Gastrocnemius medialis (tissue), 4 donors: ENCODE data around the gene ENGASE. TPM values are rescaled to one million over a fixed set of nuclear protein-coding genes. Genes with fewer than 3 reads are reported as not detected.

ENCODE experiments used
- ATAC-seq, 2 donors: fragments of 150-250 bp; one replicate each; pipeline ENCODE4 v1.9.1; 2016
- DNase-seq, 2 donors: peaks; one replicate each; pipeline ENCODE4 v3.0.0-alpha.2; 2019
- H3K27ac ChIP-seq, 4 donors: fragments of 200-600 bp; sonication (generic); 1 replicate in 1 of 4; 2 replicates in 3 of 4; pipeline ENCODE4 v1.5.1; 2016 to 2018; ENCODE audit warnings: mild to moderate bottlenecking in 2 of 4, moderate library complexity in 1 of 4
- H3K27me3 ChIP-seq, 3 donors: fragments of 200-600 bp; sonication (generic) in 2 of 3; 1 replicate in 1 of 3; 2 replicates in 2 of 3; pipeline versions ENCODE4 v1.5.1 to v1.6.0; 2016 to 2019; ENCODE audit warnings: mild to moderate bottlenecking in 1 of 3, moderate library complexity in 1 of 3
- H3K36me3 ChIP-seq, 2 donors: fragments of 200-600 bp; sonication (generic) in 1 of 2; one replicate each; pipeline ENCODE4 v1.5.1; 2017 to 2018
- H3K4me1 ChIP-seq, 2 donors: fragments of 200-600 bp; sonication (generic) in 1 of 2; one replicate each; pipeline ENCODE4 v1.5.1; 2016 to 2017; ENCODE audit warnings: mild to moderate bottlenecking in 2 of 2
- H3K4me3 ChIP-seq, 4 donors: fragments of 200-600 bp; sonication (generic) in 3 of 4; 1 replicate in 1 of 4; 2 replicates in 3 of 4; pipeline ENCODE4 v1.5.1; 2016 to 2019; ENCODE audit warnings: mild to moderate bottlenecking in 2 of 4
- H3K9me3 ChIP-seq, 3 donors: fragments of 200-600 bp; sonication (generic) in 2 of 3; 1 replicate in 1 of 3; 2 replicates in 2 of 3; pipeline ENCODE4 v1.5.1; 2016 to 2019
- CTCF ChIP-seq, 5 experiments: fragments of 450-650 bp in 3 of 5; fragments of 200-600 bp in 2 of 5; sonication (generic) in 2 of 5; IDR thresholded peaks in 4 of 5; conservative IDR thresholded peaks in 1 of 5; 1 replicate in 4 of 5; 2 replicates in 1 of 5; pipeline ENCODE4 v1.5.1; 2016 to 2019; ENCODE audit warnings: antibody characterized with exemption in 5 of 5, mild to moderate bottlenecking in 3 of 5, moderate library complexity in 3 of 5
- POLR2A ChIP-seq, 2 donors: fragments of 450-650 bp; IDR thresholded peaks; one replicate each; pipeline ENCODE4 v1.6.1; 2017; ENCODE audit warnings: antibody characterized with exemption in 2 of 2, mild to moderate bottlenecking in 2 of 2, moderate library complexity in 2 of 2
- in situ Hi-C, 4 donors: fragments of 200-750 bp; cut with MboI; loops; one replicate each; pipeline versions ENCODE4 v1.15.0 to v1.8.0; 2017; ENCODE audit warnings: low sequenced_read_pairs in 4 of 4
- intact Hi-C: fragments of 100-400 bp; cut with DNase I; formaldehyde crosslinking; loops from one replicate; pipeline ENCODE4 v1.15.1; 2023; ENCODE audit warnings: low total_unique reads
- total RNA-seq, 4 donors: library from RNA; depleted of rRNA; stranded (reverse); fragments of >200 nt; gene quantifications; one replicate each; pipeline versions ENCODE4 v1.1.0 to v1.2.3, GENCODE V29; 2016

Gene ENGASE
- total RNA-seq, 4 donors from 2014 or later, result 5.1 to 14.2 (median 9.3) TPM

GRCh38 chr17:79091226-79091670 lies 16.6 kb downstream of the ENGASE start:
- H3K4me1 ChIP-seq, result peaks cover 10 to 13% of the 10 kb centered on the region in 2 donors
- peaks cover 0 to 9% of the 10 kb centered on the region in 2 donors for H3K36me3 ChIP-seq
- ATAC-seq, result no peak
- H3K4me3 ChIP-seq, result no peak overlapping the region
- no peaks in the 10 kb centered on the region for H3K9me3 ChIP-seq
- H3K27me3 ChIP-seq, result peaks cover 30 to 40% (median 34%) of the 10 kb centered on the region in 3 donors
- in situ Hi-C loops (no loop called here), intact Hi-C loops (no loop called here)
- TF ChIP-seq CTCF (IDR thresholded peaks at IDR 0.05 in 4 of 5, conservative IDR thresholded peaks at IDR 0.05 in 1 of 5), result no peak
- no peak for DNase-seq
- no peak overlapping the region for H3K27ac ChIP-seq

- peaks cover 10 to 15% of the 10 kb centered on the region in 2 donors for H3K4me1 ChIP-seq
- H3K4me3 ChIP-seq, result no peak overlapping the region
- H3K9me3 ChIP-seq, result no peaks in the 10 kb centered on the region
- H3K27ac ChIP-seq, result no peak overlapping the region
- TF ChIP-seq POLR2A (IDR thresholded peaks at IDR 0.05) (no peak), CTCF (IDR thresholded peaks at IDR 0.05 in 4 of 5, conservative IDR thresholded peaks at IDR 0.05 in 1 of 5) (no peak)
- H3K27me3 ChIP-seq, result peaks cover 31 to 54% (median 47%) of the 10 kb centered on the region in 3 donors
- in situ Hi-C loops (no loop called here), intact Hi-C loops (no loop called here)
- DNase-seq (no peak), ATAC-seq (no peak)
- no peaks in the 10 kb centered on the region for H3K36me3 ChIP-seq
These were observed 17.9 kb downstream of the ENGASE start for GRCh38 chr17:79092567-79092966.

- Histone ChIP-seq H3K27me3 (peaks cover 38 to 59% (median 54%) of the 10 kb centered on the region in 3 donors), H3K27ac (no peak overlapping the region), H3K4me1 (peaks cover 10 to 15% of the 10 kb centered on the region in 2 donors), H3K36me3 (no peaks in the 10 kb centered on the region), H3K4me3 (no peak overlapping the region), H3K9me3 (no peaks in the 10 kb centered on the region)
- ATAC-seq, result no peak
- TF ChIP-seq POLR2A (IDR thresholded peaks at IDR 0.05), result no peak
- TF ChIP-seq CTCF (IDR thresholded peaks at IDR 0.05 in 4 of 5, conservative IDR thresholded peaks at IDR 0.05 in 1 of 5), result no peak
- in situ Hi-C loops (no loop called here), intact Hi-C loops (no loop called here)
- no peak for DNase-seq
These were observed 18.6 kb downstream of the ENGASE start for GRCh38 chr17:79093270-79093669.

GRCh38 chr17:79094261-79094660 lies 19.6 kb downstream of the ENGASE start:
- Histone ChIP-seq H3K36me3 (no peaks in the 10 kb centered on the region), H3K27ac (no peak overlapping the region), H3K27me3 (peaks cover 48 to 68% (median 64%) of the 10 kb centered on the region in 3 donors), H3K4me3 (no peak overlapping the region), H3K9me3 (no peaks in the 10 kb centered on the region), H3K4me1 (peaks cover 10 to 15% of the 10 kb centered on the region in 2 donors)
- in situ Hi-C loops (no loop called here), intact Hi-C loops (no loop called here)
- TF ChIP-seq CTCF (IDR thresholded peaks at IDR 0.05 in 4 of 5, conservative IDR thresholded peaks at IDR 0.05 in 1 of 5), result no peak
- no peak for TF ChIP-seq POLR2A (IDR thresholded peaks at IDR 0.05)
- DNase-seq (no peak), ATAC-seq (no peak)
